Measurements from ENCODE around the gene LRRC26. TPM values are rescaled to one million over a fixed set of nuclear protein-coding genes. Genes with fewer than 3 reads are reported as not detected.

Gene LRRC26
- polyA plus RNA-seq, 1 experiment, result not detected

GRCh38 chr9:137194909-137195308 is 25.1 kb upstream of the LRRC26 start:
- no peak overlapping the region for H3K27ac ChIP-seq (ENCODE audit: low read depth, low read length)
- no peaks in the 10 kb centered on the region for H3K27me3 ChIP-seq (ENCODE audit: control insufficient read depth, insufficient read depth, low read length)
- no peak for DNase-seq (ENCODE audit: low read depth, low spot score)
- H3K4me3 ChIP-seq (ENCODE audit: low read depth, low read length), result no peak overlapping the region
- ChIA-PET CTCF (interaction anchor here (1.5 kb wide), 1 partner anchor 42 kb away, joined by 4 read pairs; no protein-coding TSS in a partner anchor), POLR2A (interaction anchor here (1.0 kb wide), 1 partner anchor 46 kb away, joined by 4 read pairs; the partner anchor contains the start of gene TUBB4B)
- TF ChIP-seq CTCF (IDR thresholded peaks at IDR 0.05; ENCODE audit: low read depth, low read length), result no peak
- no peaks in the 10 kb centered on the region; the same call in 1 of the 2 replicates for H3K9me3 ChIP-seq (ENCODE audit: control insufficient read depth, insufficient read depth, low read length)

GRCh38 chr9:137194388-137194787 is 24.5 kb upstream of the LRRC26 start:
- Histone ChIP-seq H3K27ac (ENCODE audit: low read depth, low read length) (no peak overlapping the region), H3K4me3 (ENCODE audit: low read depth, low read length) (no peak overlapping the region), H3K9me3 (ENCODE audit: control insufficient read depth, insufficient read depth, low read length) (no peaks in the 10 kb centered on the region; the same call in 1 of the 2 replicates), H3K27me3 (ENCODE audit: control insufficient read depth, insufficient read depth, low read length) (no peaks in the 10 kb centered on the region)
- ChIA-PET CTCF (interaction anchor here (1.5 kb wide), 1 partner anchor 42 kb away, joined by 4 read pairs; no protein-coding TSS in a partner anchor), POLR2A (interaction anchor here (1.0 kb wide), 1 partner anchor 46 kb away, joined by 4 read pairs; the partner anchor contains the start of gene TUBB4B)
- no peak for TF ChIP-seq CTCF (IDR thresholded peaks at IDR 0.05; ENCODE audit: low read depth, low read length)
- no peak for DNase-seq (ENCODE audit: low read depth, low spot score)

GRCh38 chr9:137193771-137194170 is 23.9 kb upstream of the LRRC26 start:
- TF ChIP-seq CTCF (IDR thresholded peaks at IDR 0.05; ENCODE audit: low read depth, low read length), result no peak
- Histone ChIP-seq H3K4me3 (ENCODE audit: low read depth, low read length) (no peak overlapping the region), H3K9me3 (ENCODE audit: control insufficient read depth, insufficient read depth, low read length) (no peaks in the 10 kb centered on the region; the same call in 1 of the 2 replicates), H3K27me3 (ENCODE audit: control insufficient read depth, insufficient read depth, low read length) (no peaks in the 10 kb centered on the region), H3K27ac (ENCODE audit: low read depth, low read length) (no peak overlapping the region)
- ChIA-PET CTCF (interaction anchor here (1.5 kb wide), 1 partner anchor 43 kb away, joined by 4 read pairs; no protein-coding TSS in a partner anchor), POLR2A (no interaction called here)
- DNase-seq (ENCODE audit: low read depth, low spot score), result no peak

GRCh38 chr9:137192859-137193258 is 23.0 kb upstream of the LRRC26 start:
- TF ChIP-seq CTCF (IDR thresholded peaks at IDR 0.05; ENCODE audit: low read depth, low read length), result no peak
- H3K9me3 ChIP-seq (ENCODE audit: control insufficient read depth, insufficient read depth, low read length), result no peaks in the 10 kb centered on the region; the same call in 1 of the 2 replicates
- POLR2A ChIA-PET, result interaction anchor here (0.6 to 1.1 kb wide), 2 partner anchors 48 to 402 kb away, joined by 3 read pairs; partner anchors contain the start of gene TUBB4B
- no peaks in the 10 kb centered on the region for H3K27me3 ChIP-seq (ENCODE audit: control insufficient read depth, insufficient read depth, low read length)
- no peak overlapping the region for H3K27ac ChIP-seq (ENCODE audit: low read depth, low read length)
- CTCF ChIA-PET, result interaction anchor here (0.6 to 1.3 kb wide), 2 partner anchors 44 to 69 kb away, joined by 3 to 4 read pairs; no protein-coding TSS in a partner anchor
- no peak overlapping the region for H3K4me3 ChIP-seq (ENCODE audit: low read depth, low read length)
- no peak for DNase-seq (ENCODE audit: low read depth, low spot score)

GRCh38 chr9:137192448-137192780 is 22.6 kb upstream of the LRRC26 start:
- H3K9me3 ChIP-seq (ENCODE audit: control insufficient read depth, insufficient read depth, low read length), result no peaks in the 10 kb centered on the region; the same call in 1 of the 2 replicates
- ChIA-PET POLR2A (interaction anchor here (0.6 to 1.1 kb wide), 2 partner anchors 48 to 402 kb away, joined by 3 read pairs; partner anchors contain the start of gene TUBB4B), CTCF (interaction anchor here (0.6 to 1.3 kb wide), 2 partner anchors 44 to 68 kb away, joined by 3 to 4 read pairs; no protein-coding TSS in a partner anchor)
- H3K4me3 ChIP-seq (ENCODE audit: low read depth, low read length), result no peak overlapping the region
- H3K27me3 ChIP-seq (ENCODE audit: control insufficient read depth, insufficient read depth, low read length), result no peaks in the 10 kb centered on the region
- no peak for DNase-seq (ENCODE audit: low read depth, low spot score)
- no peak for TF ChIP-seq CTCF (IDR thresholded peaks at IDR 0.05; ENCODE audit: low read depth, low read length)
- no peak overlapping the region for H3K27ac ChIP-seq (ENCODE audit: low read depth, low read length)
